Coronary artery (tissue), 2 donors: Measurements from ENCODE around the gene MYOM1.

Experiments
- DNase-seq: peaks from one replicate; pipeline ENCODE4 v3.0.0-alpha.2; 2017; ENCODE audit warnings: low spot score
- H3K27ac ChIP-seq, 2 donors: fragments of 200-600 bp; sonication (generic); one replicate each; pipeline ENCODE4 v1.5.1; 2016 to 2019
- H3K4me3 ChIP-seq: fragments of 200-600 bp; sonication (generic); 2 replicates; pipeline ENCODE4 v1.5.1; 2016; ENCODE audit warnings: mild to moderate bottlenecking, moderate library complexity
- CTCF ChIP-seq: fragments of 200-600 bp; sonication (generic); IDR thresholded peaks from one replicate; pipeline ENCODE4 v1.5.1; 2019; ENCODE audit warnings: antibody characterized with exemption

MYOM1 gene

GRCh38 chr18:3177902-3178687 lies 41.7 kb downstream of the MYOM1 start:
- Histone ChIP-seq H3K27ac (peak overlapping the region; percentile 3 to 68), H3K4me3 (no peak overlapping the region)
- TF ChIP-seq CTCF = no peak
- no peak for DNase-seq

- H3K4me3 ChIP-seq = no peak overlapping the region
- no peak for DNase-seq
- H3K27ac ChIP-seq = no peak overlapping the region
- no peak for TF ChIP-seq CTCF
These were observed 44.5 kb downstream of the MYOM1 start for GRCh38 chr18:3175195-3175758.

- Histone ChIP-seq H3K4me3 (no peak overlapping the region), H3K27ac (no peak overlapping the region)
- no peak for TF ChIP-seq CTCF
- no peak for DNase-seq
These were observed 47.7 kb downstream of the MYOM1 start for GRCh38 chr18:3172097-3172496.

- DNase-seq = no peak
These were observed 48.1 kb downstream of the MYOM1 start for GRCh38 chr18:3171631-3172030.

GRCh38 chr18:3170441-3171161 lies 49.2 kb downstream of the MYOM1 start:
- H3K4me3 ChIP-seq = no peak overlapping the region
- H3K27ac ChIP-seq = no peak overlapping the region
- no peak for TF ChIP-seq CTCF
- DNase-seq = no peak

More at GRCh38 chr18:3171631-3172030, 48.1 kb downstream of the MYOM1 start:
- H3K4me3 ChIP-seq = no peak overlapping the region
- no peak for TF ChIP-seq CTCF
- H3K27ac ChIP-seq = no peak overlapping the region

GRCh38 chr18:3164381-3164780 lies 55.4 kb downstream of the MYOM1 start:
- H3K4me3 ChIP-seq = no peak overlapping the region
- no peak overlapping the region for H3K27ac ChIP-seq
- DNase-seq = no peak
- no peak for TF ChIP-seq CTCF
